ENCODE measurements around the gene RXYLT1. TPM values are rescaled to one million over a fixed set of nuclear protein-coding genes. Genes with fewer than 3 reads are reported as not detected.
A peak's percentile ranks its signal among the peaks of the same experiment; 100 is the strongest.
"Not testable (repeated sequence)": the region's sequence is repeated elsewhere in the genome, so short reads cannot be mapped to it uniquely, and the experiment has no call there.

The RXYLT1 gene
- total and polyA plus RNA-seq, 7 donors = 10.3 to 23.5 (median 12.8) TPM

DNA sequence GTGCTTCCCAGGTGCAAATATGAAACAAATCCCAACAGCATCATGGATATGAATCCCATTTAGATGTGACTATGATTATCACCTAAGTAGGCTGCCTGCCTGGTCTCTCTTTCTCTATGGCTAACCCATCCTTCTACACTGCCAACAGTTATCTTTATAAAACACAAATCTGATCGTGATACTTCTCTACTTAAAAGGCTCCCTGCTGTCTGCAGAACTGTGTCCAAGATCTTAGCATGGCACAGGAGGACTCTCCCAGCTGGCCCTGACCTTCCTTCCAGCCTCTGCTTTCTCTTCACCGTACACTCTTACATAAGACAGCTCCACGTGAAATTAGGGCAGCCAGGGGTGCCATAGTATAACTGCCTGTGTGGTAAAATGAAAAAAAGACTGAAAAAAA lies 61.3 kb downstream of the RXYLT1 start:
- Histone ChIP-seq H3K4me1 (no peaks in the 10 kb centered on the region), H3K27ac (no peak overlapping the region), H3K4me3 (no peak overlapping the region), H3K36me3 (ENCODE audit: insufficient read depth in 1 of 2, low read depth in 1 of 2) (no peaks in the 10 kb centered on the region), H3K27me3 (ENCODE audit: insufficient read depth in 3 of 3, low read length in 2 of 3) (no peaks in the 10 kb centered on the region), H3K9me3 (no peaks in the 10 kb centered on the region)
- intact Hi-C loops (cut with DNase I) = loop anchor here (5.0 kb wide), 3 partner anchors 246 to 341 kb away; no protein-coding TSS in a partner anchor
- ATAC-seq (no peak), DNase-seq (no peak)
- WGBS, 3 donors = 24 to 47% (median 29%) methylated on average over 3 of the region's 3 CpGs
- TF ChIP-seq, protein P1, sequence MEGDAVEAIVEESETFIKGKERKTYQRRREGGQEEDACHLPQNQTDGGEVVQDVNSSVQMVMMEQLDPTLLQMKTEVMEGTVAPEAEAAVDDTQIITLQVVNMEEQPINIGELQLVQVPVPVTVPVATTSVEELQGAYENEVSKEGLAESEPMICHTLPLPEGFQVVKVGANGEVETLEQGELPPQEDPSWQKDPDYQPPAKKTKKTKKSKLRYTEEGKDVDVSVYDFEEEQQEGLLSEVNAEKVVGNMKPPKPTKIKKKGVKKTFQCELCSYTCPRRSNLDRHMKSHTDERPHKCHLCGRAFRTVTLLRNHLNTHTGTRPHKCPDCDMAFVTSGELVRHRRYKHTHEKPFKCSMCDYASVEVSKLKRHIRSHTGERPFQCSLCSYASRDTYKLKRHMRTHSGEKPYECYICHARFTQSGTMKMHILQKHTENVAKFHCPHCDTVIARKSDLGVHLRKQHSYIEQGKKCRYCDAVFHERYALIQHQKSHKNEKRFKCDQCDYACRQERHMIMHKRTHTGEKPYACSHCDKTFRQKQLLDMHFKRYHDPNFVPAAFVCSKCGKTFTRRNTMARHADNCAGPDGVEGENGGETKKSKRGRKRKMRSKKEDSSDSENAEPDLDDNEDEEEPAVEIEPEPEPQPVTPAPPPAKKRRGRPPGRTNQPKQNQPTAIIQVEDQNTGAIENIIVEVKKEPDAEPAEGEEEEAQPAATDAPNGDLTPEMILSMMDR (IDR thresholded peaks at IDR 0.05) = no peak

DNA sequence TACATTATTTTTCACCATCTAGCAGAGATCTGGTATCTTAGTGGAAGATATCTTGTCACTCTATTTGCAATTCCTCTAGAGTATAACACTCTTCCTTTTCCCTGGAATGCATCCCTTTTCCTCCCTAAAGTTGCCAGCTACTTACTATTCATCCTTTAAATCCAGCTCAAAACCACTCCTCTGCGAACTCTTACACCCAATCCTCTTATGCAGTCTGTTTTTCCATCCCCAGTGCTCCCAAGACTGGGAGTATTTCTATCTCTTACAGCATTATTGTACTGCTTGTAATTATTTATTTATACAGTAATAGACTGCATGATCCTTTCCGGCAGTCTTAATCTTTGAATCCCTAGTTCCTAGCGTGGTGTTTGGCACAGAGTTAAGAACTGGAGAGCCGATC lies 61.9 kb downstream of the RXYLT1 start:
- intact Hi-C loops (cut with DNase I) = loop anchor here (5.0 kb wide), 3 partner anchors 246 to 341 kb away; no protein-coding TSS in a partner anchor
- H3K4me3 ChIP-seq = no peak overlapping the region
- H3K36me3 ChIP-seq (ENCODE audit: insufficient read depth in 1 of 2, low read depth in 1 of 2) = no peaks in the 10 kb centered on the region
- H3K4me1 ChIP-seq = no peaks in the 10 kb centered on the region
- H3K27ac ChIP-seq = no peak overlapping the region
- ATAC-seq = no peak
- 49 to 63% (median 51%) methylated on average over 4 of the region's 4 CpGs for WGBS, 3 donors
- no peaks in the 10 kb centered on the region for H3K27me3 ChIP-seq (ENCODE audit: insufficient read depth in 3 of 3, low read length in 2 of 3)
- no peak for DNase-seq
- TF ChIP-seq, protein P1 (IDR thresholded peaks at IDR 0.05) = no peak
- H3K9me3 ChIP-seq = no peaks in the 10 kb centered on the region

DNA sequence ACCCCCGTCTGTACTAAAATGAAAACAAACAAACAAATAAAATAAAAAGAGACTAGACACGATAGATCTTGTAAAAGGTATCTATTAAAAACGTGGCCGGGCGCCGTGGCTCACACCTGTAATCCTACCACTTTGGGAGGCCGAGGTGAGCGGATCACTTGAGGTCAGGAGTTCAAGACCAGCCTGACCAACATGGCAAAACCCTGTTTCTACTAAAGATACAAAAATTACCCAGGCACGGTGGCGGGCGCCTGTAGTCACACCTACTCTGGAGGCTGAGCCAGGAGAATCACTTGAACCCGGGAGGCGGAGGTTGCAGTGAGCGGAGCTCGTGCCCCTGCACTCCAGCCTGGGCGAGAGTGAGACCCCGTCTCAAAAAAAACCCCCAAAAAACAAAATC lies 63.0 kb downstream of the RXYLT1 start:
- not testable (repeated sequence) for H3K4me1 ChIP-seq; H3K36me3 ChIP-seq (ENCODE audit: insufficient read depth in 1 of 2, low read depth in 1 of 2); H3K27ac ChIP-seq; ATAC-seq; H3K27me3 ChIP-seq (ENCODE audit: insufficient read depth in 3 of 3, low read length in 2 of 3); H3K9me3 ChIP-seq
- intact Hi-C loops (cut with DNase I) = loop anchor here (2.0 to 5.0 kb wide), 4 partner anchors 245 to 414 kb away; no protein-coding TSS in a partner anchor
- peak in 1 of 2 donors; percentile 38 for DNase-seq
- WGBS, 3 donors = 93 to 96% (median 94%) methylated on average over 17 of the region's 17 CpGs
- peak overlapping the region; percentile 80 for H3K4me3 ChIP-seq

DNA sequence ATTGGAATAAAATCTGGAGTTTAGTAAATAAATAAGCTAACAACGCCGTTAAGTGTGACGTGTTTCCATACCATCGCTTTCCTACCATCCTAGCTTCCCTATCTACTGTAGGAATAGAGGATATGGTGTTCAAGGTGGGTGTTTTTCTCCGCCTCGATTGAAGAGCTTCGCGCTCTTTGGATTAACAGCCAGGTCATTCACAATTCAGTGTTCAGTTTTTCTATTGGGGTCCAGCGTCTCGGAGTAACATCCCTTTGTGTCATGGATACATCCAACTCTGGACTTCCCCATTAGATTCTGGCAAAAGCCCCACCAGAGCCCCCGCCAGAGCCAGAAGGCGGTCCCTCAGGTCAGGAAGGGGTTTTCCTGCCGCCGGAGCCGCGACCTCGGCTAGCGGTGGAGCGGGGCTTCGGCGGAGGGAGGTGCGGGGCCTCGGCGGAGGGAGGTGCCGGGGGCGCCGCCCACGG lies 63.6 kb downstream of the RXYLT1 start:
- Histone ChIP-seq H3K27ac (peak overlapping the region; percentile 79), H3K9me3 (no peaks in the 10 kb centered on the region), H3K4me3 (peak overlapping the region; percentile 80), H3K4me1 (no peaks in the 10 kb centered on the region), H3K27me3 (ENCODE audit: insufficient read depth in 3 of 3, low read length in 2 of 3) (no peaks in the 10 kb centered on the region), H3K36me3 (ENCODE audit: insufficient read depth in 1 of 2, low read depth in 1 of 2) (no peaks in the 10 kb centered on the region)
- intact Hi-C loops (cut with DNase I) = loop anchor here (2.0 to 5.0 kb wide), 4 partner anchors 244 to 414 kb away; no protein-coding TSS in a partner anchor
- no peak for ATAC-seq
- TF ChIP-seq, protein P1 (IDR thresholded peaks at IDR 0.05) = no peak
- DNase-seq = no peak
- 11 to 23% (median 12%) methylated on average over 15 to 28 of the region's 28 CpGs for WGBS, 3 donors

DNA sequence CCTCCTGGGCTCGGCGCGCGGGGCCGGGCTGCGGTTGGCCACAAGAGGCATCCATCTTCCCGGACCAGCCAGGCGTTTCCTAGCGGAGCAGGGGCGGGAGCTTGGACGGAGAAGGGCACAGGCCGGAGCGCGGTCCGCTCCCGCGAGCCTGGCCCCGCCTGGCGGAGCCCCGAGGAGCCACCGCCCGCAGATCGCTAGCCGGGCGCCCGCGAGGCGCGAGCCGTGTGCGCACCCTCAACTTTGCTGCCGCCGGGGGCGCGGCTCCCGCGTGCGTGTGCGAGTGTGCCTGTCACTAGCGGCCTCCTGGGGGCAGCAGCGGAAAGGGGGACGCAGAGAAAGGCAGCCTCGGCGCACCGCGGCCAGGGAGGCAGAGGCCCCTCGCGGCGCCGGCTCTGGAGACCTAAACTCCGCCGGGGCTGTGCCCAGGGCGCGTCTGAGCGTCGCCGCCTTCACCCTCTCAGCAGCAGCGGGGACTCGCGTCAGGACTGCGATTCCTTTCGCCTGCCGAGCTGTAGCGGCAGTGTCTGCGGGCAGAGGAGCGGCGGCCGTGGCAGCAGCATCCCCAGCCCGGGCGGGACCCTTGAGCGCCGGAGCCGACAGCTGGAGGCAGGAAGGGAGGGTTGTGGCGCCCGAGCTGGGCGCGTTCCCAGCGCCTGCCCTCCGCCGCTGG lies 64.1 kb downstream of the RXYLT1 start:
- TF ChIP-seq, protein P1 (IDR thresholded peaks at IDR 0.05) = peak; percentile 89
- WGBS, 3 donors = 0% methylated on average over 53 to 80 of the region's 80 CpGs
- peak; percentile 95 to 96 (median 96) for ATAC-seq
- Histone ChIP-seq H3K27ac (peak overlapping the region; percentile 79), H3K9me3 (no peaks in the 10 kb centered on the region), H3K4me1 (no peaks in the 10 kb centered on the region), H3K27me3 (ENCODE audit: insufficient read depth in 3 of 3, low read length in 2 of 3) (no peaks in the 10 kb centered on the region), H3K36me3 (ENCODE audit: insufficient read depth in 1 of 2, low read depth in 1 of 2) (no peaks in the 10 kb centered on the region), H3K4me3 (peak overlapping the region; percentile 80)
- DNase-seq = peak; percentile 90 to 94
- intact Hi-C loops (cut with DNase I) = loop anchor here (1.0 to 5.0 kb wide), 5 partner anchors 243 to 413 kb away; no protein-coding TSS in a partner anchor

Measured in psoas muscle (tissue), 8 donors.